ENCODE data around the gene RET.

RET gene

DNA sequence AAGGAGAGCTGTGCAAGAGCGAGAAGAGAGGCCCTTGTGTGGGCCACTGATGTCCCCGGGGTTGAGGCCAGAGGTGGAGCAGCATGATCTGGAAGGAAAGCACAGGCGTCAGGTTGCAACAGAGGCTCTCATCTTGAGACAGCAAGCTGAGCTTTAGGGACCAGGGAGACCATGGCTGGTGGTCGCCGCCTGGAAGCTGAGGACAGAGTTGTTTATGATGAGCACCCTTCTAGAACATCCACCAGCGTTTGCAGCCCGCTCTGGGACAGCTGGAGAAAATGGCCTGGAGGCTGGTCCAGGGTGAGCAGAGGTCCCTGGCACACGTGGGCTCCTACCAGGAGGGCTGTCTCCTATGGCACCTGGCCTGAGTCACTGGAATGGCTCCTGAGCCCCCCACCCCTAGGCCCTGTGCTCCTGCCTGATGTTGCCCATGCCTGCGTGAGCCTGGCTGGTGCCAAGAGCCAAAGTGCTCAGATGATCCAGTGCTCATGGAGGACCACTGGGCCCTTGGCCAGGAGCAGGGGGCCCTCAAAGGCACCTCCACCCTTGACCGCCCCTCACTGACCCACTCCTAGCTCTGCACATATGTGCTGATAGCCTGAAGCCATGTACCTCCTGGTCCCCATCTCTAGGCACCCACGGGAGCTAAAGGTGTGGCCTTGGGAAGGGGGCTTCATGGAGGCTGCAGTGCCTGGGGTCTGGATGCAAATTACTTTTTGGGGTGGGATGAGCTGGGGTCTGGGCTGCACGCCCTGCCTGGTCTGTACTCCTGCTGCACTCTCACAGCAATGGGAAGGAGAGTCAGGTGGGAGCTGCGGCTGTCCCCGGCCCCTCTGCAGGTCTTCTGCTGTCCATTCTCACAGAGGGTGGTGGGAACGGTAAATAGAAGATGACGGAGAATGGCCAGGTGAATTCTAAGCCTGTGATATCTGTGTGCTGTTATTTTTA, 40.1 kb upstream of the RET start:
- no peak for DNase-seq (ENCODE audit: low read depth)

DNA sequence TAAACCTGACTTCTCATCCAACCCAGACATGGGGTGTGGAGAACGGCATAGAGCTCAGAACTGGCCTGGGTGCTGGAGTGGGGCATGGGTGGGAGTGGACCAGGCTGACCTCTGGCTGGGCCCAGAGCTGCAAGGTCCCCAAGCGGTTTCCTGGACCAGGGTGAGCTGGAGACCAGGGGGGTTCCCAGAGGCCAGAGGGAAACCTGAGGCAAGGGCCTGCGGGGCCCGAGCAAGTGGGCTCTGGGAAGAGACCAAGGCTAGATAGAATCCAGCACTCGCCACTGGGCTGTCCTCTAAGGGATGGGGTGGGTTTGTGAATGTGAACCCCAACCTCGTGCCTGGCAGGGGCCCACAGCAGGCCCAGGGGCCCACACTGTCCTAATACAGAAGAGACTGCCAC, 39.4 kb upstream of the RET start:
- H3K4me3 ChIP-seq (ENCODE audit: low read depth, low read length), result no peak overlapping the region
- TF ChIP-seq, protein P1, sequence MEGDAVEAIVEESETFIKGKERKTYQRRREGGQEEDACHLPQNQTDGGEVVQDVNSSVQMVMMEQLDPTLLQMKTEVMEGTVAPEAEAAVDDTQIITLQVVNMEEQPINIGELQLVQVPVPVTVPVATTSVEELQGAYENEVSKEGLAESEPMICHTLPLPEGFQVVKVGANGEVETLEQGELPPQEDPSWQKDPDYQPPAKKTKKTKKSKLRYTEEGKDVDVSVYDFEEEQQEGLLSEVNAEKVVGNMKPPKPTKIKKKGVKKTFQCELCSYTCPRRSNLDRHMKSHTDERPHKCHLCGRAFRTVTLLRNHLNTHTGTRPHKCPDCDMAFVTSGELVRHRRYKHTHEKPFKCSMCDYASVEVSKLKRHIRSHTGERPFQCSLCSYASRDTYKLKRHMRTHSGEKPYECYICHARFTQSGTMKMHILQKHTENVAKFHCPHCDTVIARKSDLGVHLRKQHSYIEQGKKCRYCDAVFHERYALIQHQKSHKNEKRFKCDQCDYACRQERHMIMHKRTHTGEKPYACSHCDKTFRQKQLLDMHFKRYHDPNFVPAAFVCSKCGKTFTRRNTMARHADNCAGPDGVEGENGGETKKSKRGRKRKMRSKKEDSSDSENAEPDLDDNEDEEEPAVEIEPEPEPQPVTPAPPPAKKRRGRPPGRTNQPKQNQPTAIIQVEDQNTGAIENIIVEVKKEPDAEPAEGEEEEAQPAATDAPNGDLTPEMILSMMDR (IDR thresholded peaks at IDR 0.05; ENCODE audit: low read depth, low read length, missing control alignments), result no peak
- DNase-seq (ENCODE audit: low read depth), result no peak

More for the DNA sequence above, 40.1 kb upstream of the RET start:
- H3K4me3 ChIP-seq (ENCODE audit: low read depth, low read length), result no peak overlapping the region
- TF ChIP-seq, protein P1 (IDR thresholded peaks at IDR 0.05; ENCODE audit: low read depth, low read length, missing control alignments), result no peak

DNA sequence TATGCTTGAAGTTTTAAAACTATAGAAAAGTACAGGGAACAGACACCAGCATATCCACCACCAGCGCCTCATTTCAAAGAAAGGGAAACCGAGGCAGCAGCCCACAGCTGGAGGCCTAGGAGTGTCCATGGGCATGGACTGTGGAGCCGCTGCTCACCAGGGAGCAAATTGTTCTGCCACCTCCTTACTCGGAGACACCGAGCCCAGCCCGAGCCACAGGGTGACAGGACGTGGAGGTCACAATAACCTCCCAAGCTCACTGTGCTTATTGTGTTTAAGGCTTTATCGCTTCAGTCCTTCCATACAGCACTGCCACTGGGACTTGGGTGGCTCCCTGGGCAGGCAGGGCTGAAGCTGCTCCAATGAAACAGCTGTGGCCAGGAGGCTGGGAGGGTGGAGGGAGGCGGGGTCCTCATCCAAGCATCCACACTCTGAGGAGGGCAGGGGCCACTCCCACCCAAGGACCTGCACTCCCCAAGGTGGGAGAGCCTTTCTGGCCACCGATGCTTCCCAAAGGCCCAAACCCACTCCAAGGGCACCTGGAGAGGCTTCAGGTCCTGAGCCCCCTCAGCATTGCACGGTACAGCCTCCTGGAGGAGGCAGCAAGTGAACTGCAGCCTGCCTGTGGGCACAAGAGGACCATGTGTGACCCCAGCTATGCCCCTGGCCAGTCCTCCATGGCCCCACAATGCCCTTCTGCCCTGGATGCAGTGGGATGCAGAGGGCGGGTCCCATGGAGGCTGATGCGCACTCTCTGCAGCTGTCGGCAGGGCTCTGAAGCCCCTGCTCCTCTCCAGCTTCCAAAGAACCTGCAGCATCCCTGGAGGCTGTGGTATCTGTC, 38.7 kb upstream of the RET start:
- no peak for DNase-seq (ENCODE audit: low read depth)
- TF ChIP-seq, protein P1 (IDR thresholded peaks at IDR 0.05; ENCODE audit: low read depth, low read length, missing control alignments), result no peak
- H3K4me3 ChIP-seq (ENCODE audit: low read depth, low read length), result no peak overlapping the region

DNA sequence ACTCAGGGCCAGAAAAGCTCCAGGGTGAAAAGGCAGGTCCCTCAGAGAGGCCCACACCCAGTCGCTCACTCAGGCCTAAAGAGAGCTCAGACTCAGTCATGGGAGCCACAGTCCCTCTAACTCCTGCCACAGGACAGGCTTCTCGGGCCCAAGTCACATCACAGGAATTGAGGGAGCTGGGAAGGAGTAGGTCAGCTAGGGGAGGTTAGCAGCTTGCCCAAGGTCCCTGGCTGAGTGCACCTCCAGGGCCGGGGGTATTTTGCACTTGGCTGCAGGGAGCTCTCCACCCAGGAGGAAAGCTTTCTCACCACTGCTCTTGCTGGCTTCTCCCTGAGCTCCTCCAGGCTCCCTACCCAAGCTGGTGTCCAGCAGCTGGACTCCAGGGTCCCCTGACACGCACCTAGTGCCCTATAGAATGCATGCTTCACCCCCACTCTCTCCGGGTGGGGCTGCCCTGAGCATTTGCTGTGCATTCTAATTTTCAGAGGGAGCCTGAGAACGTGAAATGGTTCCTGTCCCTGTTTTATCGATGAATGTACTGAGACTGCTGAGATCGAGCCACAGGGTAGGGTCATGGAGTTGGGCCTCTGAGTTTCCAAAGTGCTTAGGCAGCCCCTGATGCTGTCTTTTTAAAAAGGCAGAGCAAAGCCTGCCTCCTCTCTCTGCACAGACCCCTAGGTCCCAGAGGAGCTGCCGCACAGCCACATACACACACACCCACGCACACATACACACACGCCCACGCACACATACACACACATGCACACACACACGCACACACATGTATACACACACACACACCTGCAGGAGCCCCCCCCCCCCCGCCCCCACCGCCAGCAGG, 37.9 kb upstream of the RET start:
- no peak for DNase-seq (ENCODE audit: low read depth)
- TF ChIP-seq, protein P1 (IDR thresholded peaks at IDR 0.05; ENCODE audit: low read depth, low read length, missing control alignments), result no peak
- no peak overlapping the region for H3K4me3 ChIP-seq (ENCODE audit: low read depth, low read length)

DNA sequence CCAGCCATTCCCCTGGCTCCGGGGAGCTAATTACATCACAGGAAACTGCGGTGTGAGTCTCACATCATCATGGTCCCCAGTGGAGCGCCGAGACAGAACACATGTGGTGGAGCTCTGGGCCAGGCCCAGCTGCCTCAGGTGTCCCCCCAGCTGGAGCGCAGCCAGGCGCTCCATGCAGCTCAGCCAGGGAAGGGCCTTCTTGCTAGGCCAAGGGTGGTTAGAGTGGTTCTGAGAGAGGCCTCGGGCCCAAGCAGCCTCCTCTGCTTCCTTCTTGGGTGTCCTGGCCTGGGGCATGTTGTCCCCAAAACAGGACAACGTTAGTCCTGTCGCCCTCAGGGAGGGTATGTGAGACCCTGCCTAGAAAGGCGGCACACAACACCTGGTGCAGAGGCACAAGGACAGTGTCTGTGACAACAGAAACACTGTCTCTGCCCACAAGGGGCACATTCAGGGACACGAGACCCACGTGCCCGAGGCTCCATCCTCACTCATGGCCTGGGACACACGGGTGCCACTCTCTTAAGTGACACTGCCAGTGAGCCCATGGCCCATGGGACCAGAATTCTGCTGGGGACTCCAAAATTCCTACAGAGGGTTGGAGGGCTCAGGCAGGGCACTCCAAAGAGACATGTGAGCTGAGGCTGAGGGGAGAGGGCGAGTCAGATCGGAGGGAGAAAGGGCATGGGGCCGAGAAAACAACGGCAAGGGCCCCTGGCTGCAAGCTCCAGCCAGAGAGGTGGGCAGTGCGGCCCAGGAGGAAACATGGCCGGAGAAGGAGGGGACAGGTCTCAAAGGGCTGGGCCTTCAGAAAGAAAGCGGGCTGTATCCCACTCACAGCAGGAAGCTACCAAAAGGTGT, 37.0 kb upstream of the RET start:
- no peak overlapping the region for H3K4me3 ChIP-seq (ENCODE audit: low read depth, low read length)
- TF ChIP-seq, protein P1 (IDR thresholded peaks at IDR 0.05; ENCODE audit: low read depth, low read length, missing control alignments), result no peak
- no peak for DNase-seq (ENCODE audit: low read depth)

All from GM12864 (cell line).